GM12878 (cell line): ENCODE data around the gene ZNF805. TPM values are rescaled to one million over a fixed set of nuclear protein-coding genes. Genes with fewer than 3 reads are reported as not detected.
"Not testable (repeated sequence)": the region's sequence is repeated elsewhere in the genome, so short reads cannot be mapped to it uniquely, and the experiment has no call there.

Experiments used
- ATAC-seq: fragments of 200-7000 bp; cut with Tn5 transposase; 3 replicates; pipeline ENCODE4 v1.9.1; 2020; ENCODE audit warnings: mild to moderate bottlenecking, moderate library complexity
- BruUV-seq: library from RNA; stranded (reverse); fragments of 400-500 nt; replicated peaks from 2 replicates; lab custom pipeline; 2021; lab: Mats Ljungman, UMichigan
- CTCF ChIA-PET: fragments of 300-600 bp; sonication (Branson Sonifier 250); formaldehyde crosslinking; extraction: SDS; loops from one replicate; lab custom pipeline; 2021; ENCODE audit warnings: inconsistent platforms; lab: Yijun Ruan, JAX
- POLR2A ChIA-PET: fragments of 350-600 bp; formaldehyde crosslinking; extraction: SDS; loops from one replicate; lab custom pipeline; 2021; ENCODE audit warnings: inconsistent platforms; lab: Charles Lee
- RAD21 ChIA-PET: fragments of 300-600 bp; sonication (Branson Sonifier 250); formaldehyde crosslinking; loops from one replicate; lab custom pipeline; 2023; ENCODE audit warnings: antibody characterized with exemption; ENCODE audit not compliant: unreplicated experiment; lab: Charles Lee
- SMC1A ChIA-PET: fragments of 300-600 bp; sonication (Branson Sonifier 250); formaldehyde crosslinking; loops from one replicate; lab custom pipeline; 2023; ENCODE audit not compliant: unreplicated experiment, uncharacterized antibody; lab: Charles Lee
- DNase-seq: peaks from one replicate; pipeline ENCODE4 v3.0.0-alpha.2; 2011; ENCODE audit warnings: low read depth, low spot score
- FAIRE-seq: peaks from 3 replicates; lab custom pipeline; 2011; peaks lifted over from hg19 to GRCh38; lab: Jason Lieb, UNC
- H2AFZ ChIP-seq: 2 replicates; pipeline ENCODE4 v1.6.0; 2011; ENCODE audit warnings: low read depth, low read length, control low read depth; ENCODE audit not compliant: control insufficient read depth
- H3K27ac ChIP-seq: 2 replicates; pipeline ENCODE4 v1.5.1; 2011; ENCODE audit warnings: control low read depth; ENCODE audit not compliant: control insufficient read depth, insufficient read depth
- H3K27me3 ChIP-seq, 2 experiments: replicated peaks in 1 of 2; 2 replicates each; pipeline versions ENCODE4 v1.6.0 to v1.6.1; 2011; ENCODE audit warnings: low read length in 1 of 2; ENCODE audit not compliant: control insufficient read depth in 2 of 2, insufficient read depth in 2 of 2
- H3K36me3 ChIP-seq, 2 experiments: 2 replicates each; pipeline ENCODE4 v1.5.1; 2011; ENCODE audit warnings: low read length in 1 of 2; ENCODE audit not compliant: control insufficient read depth in 2 of 2, insufficient read depth in 2 of 2
- H3K4me1 ChIP-seq: 2 replicates; pipeline ENCODE4 v1.6.1; 2011; ENCODE audit warnings: mild to moderate bottlenecking, low read length, moderate library complexity, mixed read lengths; ENCODE audit not compliant: control insufficient read depth, insufficient read depth
- H3K4me2 ChIP-seq: 2 replicates; pipeline ENCODE4 v1.6.0; 2011; ENCODE audit warnings: control low read depth; ENCODE audit not compliant: control insufficient read depth, insufficient read depth
- H3K4me3 ChIP-seq: fragments of 200-600 bp; sonication (generic); 2 replicates; pipeline ENCODE4 v1.5.1; 2016
- H3K79me2 ChIP-seq: 2 replicates; pipeline ENCODE4 v1.6.0; 2011; ENCODE audit warnings: low read length; ENCODE audit not compliant: control insufficient read depth, insufficient read depth
- H3K9ac ChIP-seq: 2 replicates; pipeline ENCODE4 v1.8.0; 2011; ENCODE audit warnings: low read length, control low read depth, mixed read lengths; ENCODE audit not compliant: control insufficient read depth, insufficient read depth
- H3K9me3 ChIP-seq: replicated peaks from 3 replicates; pipeline ENCODE4 v1.5.1; 2011; ENCODE audit warnings: mild to moderate bottlenecking, low read length; ENCODE audit not compliant: control insufficient read depth, insufficient read depth
- H4K20me1 ChIP-seq: 2 replicates; pipeline ENCODE4 v1.6.0; 2011; ENCODE audit not compliant: control insufficient read depth, insufficient read depth
- ATF7 ChIP-seq: fragments of 450-650 bp; IDR thresholded peaks from 2 replicates; pipeline ENCODE4 v1.6.1; 2016; ENCODE audit warnings: low read depth, mild to moderate bottlenecking
- ESRRA ChIP-seq: IDR thresholded peaks from 2 replicates; pipeline ENCODE4 v1.6.1; 2012; ENCODE audit warnings: mild to moderate bottlenecking, low read length, improper control_type of control experiment
- WGBS: methylation state at CpG from one replicate; pipeline ENCODE4 v1.1.6; 2016; ENCODE audit warnings: low lambda C conversion rate; ENCODE audit not compliant: insufficient replicate concordance, insufficient coverage; ENCODE audit errors: missing lambda C conversion rate; 5-methylcytosine and 5-hydroxymethylcytosine counted together
- in situ Hi-C: fragments of 300-500 bp; cut with MboI; formaldehyde crosslinking; loops from 9 replicates; pipeline ENCODE4 v1.14.3; 2018; ENCODE audit warnings: mixed read lengths
- intact Hi-C: fragments of 100-400 bp; cut with micrococcal nuclease; formaldehyde crosslinking; loops from one replicate; pipeline ENCODE4 v1.14.2; 2022; ENCODE audit not compliant: unreplicated experiment
- polyA plus RNA-seq, 11 experiments: library from polyadenylated mRNA; depleted of rRNA in 4 of 11; unstranded in 6 of 11; stranded (reverse) in 5 of 11; fragments of >200 nt; fragmentation: Nextera tagmentation in 4 of 11; fragmentation: Illumina TruSeq in 1 of 11; extraction: Ambion mirVana in 4 of 11; extraction: Trizol in 1 of 11; gene quantifications; 1 replicate in 1 of 11; 2 replicates in 10 of 11; pipeline versions ENCODE4 v1.2.1 to v1.2.3, GENCODE V29; 2011 to 2016; ENCODE audit warnings: inconsistent platforms in 2 of 11, missing spikeins in 2 of 11, low read depth in 1 of 11
- total RNA-seq, 4 experiments: library from RNA; depleted of rRNA in 3 of 4; stranded (reverse); fragments of >200 nt in 3 of 4; fragmentation: Illumina TruSeq in 1 of 4; extraction: Trizol in 1 of 4; gene quantifications; 2 replicates each; pipeline versions ENCODE4 v1.2.1 to v1.2.3, GENCODE V29; 2013 to 2021
- TF ChIP-seq, protein P1 (sequence below): IDR thresholded peaks from 2 replicates; pipeline ENCODE4 v1.6.1; 2012; ENCODE audit warnings: mild to moderate bottlenecking, low read depth, low read length

ZNF805 gene
- total and polyA plus RNA-seq, 10 of the 15 experiments (the other 5 are each of a cell fraction or from before 2014, with no cell fraction given), result 0.31 to 8.9 (median 2.3) TPM

DNA sequence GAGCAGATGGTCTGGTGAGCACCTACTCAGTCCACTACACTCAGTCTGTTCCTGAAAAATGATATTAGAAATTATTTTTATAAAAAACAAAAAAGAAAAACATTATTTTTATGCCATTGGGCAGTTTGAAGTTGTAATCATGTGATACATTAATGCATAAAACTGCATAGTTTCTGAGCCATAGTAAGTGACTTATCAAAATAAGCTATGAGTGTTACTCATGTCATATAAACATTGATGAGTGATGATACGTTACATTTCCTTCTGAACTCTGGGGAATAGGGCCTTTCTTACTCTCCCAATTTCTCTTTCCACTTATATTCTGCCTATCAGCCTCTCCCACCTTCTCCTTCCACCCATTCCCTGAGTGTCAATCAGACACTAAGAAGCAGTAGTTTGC is 8.9 kb downstream of the ZNF805 start:
- no peak for TF ChIP-seq ESRRA
- no peak for TF ChIP-seq ATF7
- TF ChIP-seq, protein P1, sequence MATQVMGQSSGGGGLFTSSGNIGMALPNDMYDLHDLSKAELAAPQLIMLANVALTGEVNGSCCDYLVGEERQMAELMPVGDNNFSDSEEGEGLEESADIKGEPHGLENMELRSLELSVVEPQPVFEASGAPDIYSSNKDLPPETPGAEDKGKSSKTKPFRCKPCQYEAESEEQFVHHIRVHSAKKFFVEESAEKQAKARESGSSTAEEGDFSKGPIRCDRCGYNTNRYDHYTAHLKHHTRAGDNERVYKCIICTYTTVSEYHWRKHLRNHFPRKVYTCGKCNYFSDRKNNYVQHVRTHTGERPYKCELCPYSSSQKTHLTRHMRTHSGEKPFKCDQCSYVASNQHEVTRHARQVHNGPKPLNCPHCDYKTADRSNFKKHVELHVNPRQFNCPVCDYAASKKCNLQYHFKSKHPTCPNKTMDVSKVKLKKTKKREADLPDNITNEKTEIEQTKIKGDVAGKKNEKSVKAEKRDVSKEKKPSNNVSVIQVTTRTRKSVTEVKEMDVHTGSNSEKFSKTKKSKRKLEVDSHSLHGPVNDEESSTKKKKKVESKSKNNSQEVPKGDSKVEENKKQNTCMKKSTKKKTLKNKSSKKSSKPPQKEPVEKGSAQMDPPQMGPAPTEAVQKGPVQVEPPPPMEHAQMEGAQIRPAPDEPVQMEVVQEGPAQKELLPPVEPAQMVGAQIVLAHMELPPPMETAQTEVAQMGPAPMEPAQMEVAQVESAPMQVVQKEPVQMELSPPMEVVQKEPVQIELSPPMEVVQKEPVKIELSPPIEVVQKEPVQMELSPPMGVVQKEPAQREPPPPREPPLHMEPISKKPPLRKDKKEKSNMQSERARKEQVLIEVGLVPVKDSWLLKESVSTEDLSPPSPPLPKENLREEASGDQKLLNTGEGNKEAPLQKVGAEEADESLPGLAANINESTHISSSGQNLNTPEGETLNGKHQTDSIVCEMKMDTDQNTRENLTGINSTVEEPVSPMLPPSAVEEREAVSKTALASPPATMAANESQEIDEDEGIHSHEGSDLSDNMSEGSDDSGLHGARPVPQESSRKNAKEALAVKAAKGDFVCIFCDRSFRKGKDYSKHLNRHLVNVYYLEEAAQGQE, result no peak
- no peak overlapping the region for H3K4me3 ChIP-seq
- ATAC-seq (no peak), FAIRE-seq (no peak), DNase-seq (no peak)
- H2AFZ ChIP-seq, result no peak overlapping the region
- no peak overlapping the region for H3K27ac ChIP-seq
- H3K4me1 ChIP-seq, result no peaks in the 10 kb centered on the region
- H3K9ac ChIP-seq, result no peak overlapping the region
- ChIA-PET POLR2A (no interaction called here), RAD21 (no interaction called here), SMC1A (no interaction called here), CTCF (no interaction called here)
- no TSS peak for BruUV-seq
- no peaks in the 10 kb centered on the region for H4K20me1 ChIP-seq
- no peaks in the 10 kb centered on the region; the same call in 2 of the 3 replicates for H3K9me3 ChIP-seq
- no peaks in the 10 kb centered on the region for H3K79me2 ChIP-seq
- intact Hi-C loops (no loop called here), in situ Hi-C loops (no loop called here)
- no peak overlapping the region for H3K4me2 ChIP-seq
- H3K27me3 ChIP-seq, result no peaks in the 10 kb centered on the region
- WGBS, result 58% methylated on average over 1 of the region's 1 CpG
- peaks cover 9 to 15% of the 10 kb centered on the region in 2 experiments for H3K36me3 ChIP-seq

DNA sequence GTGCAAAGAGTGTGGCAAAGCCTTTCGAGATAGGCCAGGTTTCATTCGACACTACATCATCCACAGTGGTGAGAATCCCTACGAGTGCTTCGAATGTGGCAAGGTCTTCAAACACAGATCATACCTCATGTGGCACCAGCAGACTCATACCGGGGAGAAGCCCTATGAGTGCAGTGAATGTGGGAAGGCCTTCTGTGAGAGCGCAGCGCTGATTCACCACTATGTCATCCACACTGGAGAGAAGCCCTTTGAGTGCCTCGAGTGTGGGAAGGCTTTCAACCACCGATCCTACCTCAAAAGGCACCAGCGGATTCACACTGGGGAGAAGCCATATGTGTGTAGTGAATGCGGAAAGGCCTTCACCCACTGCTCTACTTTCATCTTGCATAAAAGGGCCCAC is 13.3 kb downstream of the ZNF805 start:
- FAIRE-seq, H4K20me1 ChIP-seq, H3K27me3 ChIP-seq, H3K4me3 ChIP-seq, CTCF ChIA-PET, ATAC-seq, in situ Hi-C loops, H3K9me3 ChIP-seq, SMC1A ChIA-PET, intact Hi-C loops, RAD21 ChIA-PET, H2AFZ ChIP-seq, H3K9ac ChIP-seq, H3K4me2 ChIP-seq, H3K27ac ChIP-seq, POLR2A ChIA-PET, BruUV-seq, H3K4me1 ChIP-seq, H3K79me2 ChIP-seq, DNase-seq: not testable (repeated sequence)
- peaks cover 7 to 15% of the 10 kb centered on the region in 2 experiments for H3K36me3 ChIP-seq
- WGBS, result 98% methylated on average over 11 of the region's 11 CpGs
